ENCODE data around the gene SEC14L2. TPM values are rescaled to one million over a fixed set of nuclear protein-coding genes. Genes with fewer than 3 reads are reported as not detected.

The SEC14L2 gene
- total RNA-seq, 1 donor from 2014 or later: 0.40 TPM

GRCh38 chr22:30433773-30434172 is 37.0 kb downstream of the SEC14L2 start:
- H3K9me3 Mint-ChIP-seq: peaks cover 5% of the 10 kb centered on the region
- peaks cover 10% of the 10 kb centered on the region for H3K36me3 Mint-ChIP-seq (ENCODE audit: low read depth)
- intact Hi-C loops (cut with micrococcal nuclease): no loop called here
- no peak overlapping the region for H3K4me3 Mint-ChIP-seq
- ChIA-PET POLR2A (interaction anchor here (0.6 to 5.2 kb wide), 2 partner anchors 9 to 122 kb away, joined by 3 to 36 read pairs; partner anchors contain the start of gene MTFP1), CTCF (interaction anchor here (1.0 kb wide), 1 partner anchor 9 kb away, joined by 3 read pairs; no protein-coding TSS in a partner anchor)
- peaks cover 6% of the 10 kb centered on the region for H3K27me3 Mint-ChIP-seq
- ATAC-seq (ENCODE audit: low read depth) (no peak), DNase-seq (no peak)
- no peak for TF ChIP-seq CTCF (IDR thresholded peaks at IDR 0.05)
- H3K4me1 Mint-ChIP-seq: peaks cover 14% of the 10 kb centered on the region
- H3K27ac Mint-ChIP-seq: no peak overlapping the region

- ChIA-PET POLR2A (interaction anchor here (0.6 to 5.2 kb wide), 3 partner anchors 10 to 541 kb away, joined by 3 to 36 read pairs (median 5); partner anchors contain the start of gene MTFP1), CTCF (interaction anchor here (0.9 kb wide), 1 partner anchor 8 kb away, joined by 4 read pairs; no protein-coding TSS in a partner anchor)
- peaks cover 5% of the 10 kb centered on the region for H3K9me3 Mint-ChIP-seq
- DNase-seq: no peak
- no peak for ATAC-seq (ENCODE audit: low read depth)
- H3K36me3 Mint-ChIP-seq (ENCODE audit: low read depth): peaks cover 7% of the 10 kb centered on the region
- TF ChIP-seq CTCF (IDR thresholded peaks at IDR 0.05): no peak
- H3K27me3 Mint-ChIP-seq: peaks cover 8% of the 10 kb centered on the region
- peak overlapping the region; percentile 79 for H3K27ac Mint-ChIP-seq
- H3K4me3 Mint-ChIP-seq: no peak overlapping the region
- H3K4me1 Mint-ChIP-seq: peaks cover 14% of the 10 kb centered on the region
- intact Hi-C loops (cut with micrococcal nuclease): loop anchor here (1.0 kb wide), 1 partner anchor 9 kb away; no protein-coding TSS in a partner anchor
These were observed 38.0 kb downstream of the SEC14L2 start for GRCh38 chr22:30434843-30435242.

- Mint-ChIP-seq H3K9me3 (peaks cover 5% of the 10 kb centered on the region), H3K4me1 (peaks cover 14% of the 10 kb centered on the region), H3K27ac (peak overlapping the region; percentile 79), H3K4me3 (peak overlapping the region; percentile 64), H3K27me3 (peaks cover 15% of the 10 kb centered on the region), H3K36me3 (ENCODE audit: low read depth) (peaks cover 4% of the 10 kb centered on the region)
- POLR2A ChIA-PET: interaction anchor here (0.6 to 5.2 kb wide), 2 partner anchors 11 to 540 kb away, joined by 3 to 36 read pairs; partner anchors contain the start of gene MTFP1
- DNase-seq: no peak
- CTCF ChIA-PET: interaction anchor here (1.2 kb wide), 1 partner anchor 10 kb away, joined by 8 read pairs; the partner anchor contains the start of gene MTFP1
- ATAC-seq (ENCODE audit: low read depth): peak; percentile 71
- intact Hi-C loops (cut with micrococcal nuclease): loop anchor here (1.0 kb wide), 1 partner anchor 9 kb away; no protein-coding TSS in a partner anchor
- TF ChIP-seq CTCF (IDR thresholded peaks at IDR 0.05): no peak
These were observed 38.9 kb downstream of the SEC14L2 start for GRCh38 chr22:30435674-30436126.

- intact Hi-C loops (cut with micrococcal nuclease): no loop called here
- peak overlapping the region; percentile 79 for H3K27ac Mint-ChIP-seq
- ATAC-seq (ENCODE audit: low read depth): no peak
- POLR2A ChIA-PET: interaction anchor here (5.2 kb wide), 1 partner anchor 11 kb away, joined by 36 read pairs; the partner anchor contains the start of gene MTFP1
- TF ChIP-seq CTCF (IDR thresholded peaks at IDR 0.05): no peak
- H3K9me3 Mint-ChIP-seq: peaks cover 5% of the 10 kb centered on the region
- peaks cover 4% of the 10 kb centered on the region for H3K36me3 Mint-ChIP-seq (ENCODE audit: low read depth)
- DNase-seq: no peak
- CTCF ChIA-PET: interaction anchor here (1.2 kb wide), 1 partner anchor 10 kb away, joined by 8 read pairs; the partner anchor contains the start of gene MTFP1
- H3K4me1 Mint-ChIP-seq: peaks cover 14% of the 10 kb centered on the region
- H3K4me3 Mint-ChIP-seq: peak overlapping the region; percentile 64
- H3K27me3 Mint-ChIP-seq: peaks cover 18% of the 10 kb centered on the region
These were observed 39.4 kb downstream of the SEC14L2 start for GRCh38 chr22:30436196-30436595.

GRCh38 chr22:30438559-30438958 is 41.7 kb downstream of the SEC14L2 start:
- DNase-seq: no peak
- intact Hi-C loops (cut with micrococcal nuclease): no loop called here
- Mint-ChIP-seq H3K9me3 (peaks cover 10% of the 10 kb centered on the region), H3K27ac (no peak overlapping the region), H3K4me1 (peaks cover 23% of the 10 kb centered on the region), H3K27me3 (peaks cover 28% of the 10 kb centered on the region), H3K36me3 (ENCODE audit: low read depth) (peaks cover 4% of the 10 kb centered on the region), H3K4me3 (no peak overlapping the region)
- ChIA-PET POLR2A (no interaction called here), CTCF (no interaction called here)
- no peak for TF ChIP-seq CTCF (IDR thresholded peaks at IDR 0.05)
- ATAC-seq (ENCODE audit: low read depth): no peak
